Fibroblast of lung (primary cell): ENCODE data around the gene SLC22A14. TPM values are rescaled to one million over a fixed set of nuclear protein-coding genes. Genes with fewer than 3 reads are reported as not detected.

Source experiments
- DNase-seq, 2 donors: peaks; one replicate each; pipeline versions ENCODE4 v3.0.0 to v3.0.0-alpha.2; 2010; ENCODE audit warnings: low read depth in 2 of 2
- H2AFZ ChIP-seq: 2 replicates; pipeline ENCODE4 v1.5.1; 2012; ENCODE audit warnings: low read length, control low read depth, inconsistent platforms
- H3K27ac ChIP-seq: 2 replicates; pipeline ENCODE4 v1.5.1; 2011; ENCODE audit warnings: low read length, control low read depth; ENCODE audit not compliant: insufficient read depth
- H3K27me3 ChIP-seq: 2 replicates; pipeline ENCODE4 v1.5.1; 2011; ENCODE audit warnings: mild to moderate bottlenecking, low read length; ENCODE audit not compliant: control insufficient read depth, insufficient read depth
- H3K36me3 ChIP-seq: 2 replicates; pipeline ENCODE4 v1.5.1; 2011; ENCODE audit warnings: low read length; ENCODE audit not compliant: control insufficient read depth, insufficient read depth
- H3K4me1 ChIP-seq: 2 replicates; pipeline ENCODE4 v1.5.1; 2011; ENCODE audit warnings: low read length; ENCODE audit not compliant: control insufficient read depth, insufficient read depth; ENCODE audit errors: extremely low read depth
- H3K4me2 ChIP-seq: 2 replicates; pipeline ENCODE4 v1.5.1; 2011; ENCODE audit warnings: low read length, control low read depth; ENCODE audit not compliant: insufficient read depth; ENCODE audit errors: extremely low read depth
- H3K4me3 ChIP-seq, 4 experiments: fragments of 200-600 bp in 1 of 4; sonication (generic) in 1 of 4; replicated peaks in 1 of 4; 2 replicates each; pipeline ENCODE4 v1.5.1; 2011 to 2016; ENCODE audit warnings: low read length in 4 of 4, low read depth in 3 of 4, mild to moderate bottlenecking in 3 of 4, control low read depth in 2 of 4, inconsistent platforms in 1 of 4, mixed read lengths in 1 of 4; ENCODE audit not compliant: insufficient read depth in 1 of 4; ENCODE audit errors: control extremely low read depth in 1 of 4
- H3K79me2 ChIP-seq: 2 replicates; pipeline ENCODE4 v1.5.1; 2012; ENCODE audit warnings: mild to moderate bottlenecking, low read length, inconsistent platforms; ENCODE audit not compliant: control insufficient read depth, insufficient read depth
- H3K9ac ChIP-seq: 2 replicates; pipeline ENCODE4 v1.5.1; 2011; ENCODE audit warnings: mild to moderate bottlenecking, low read length, control low read depth; ENCODE audit not compliant: insufficient read depth
- H3K9me3 ChIP-seq: 2 replicates; pipeline ENCODE4 v1.5.1; 2012; ENCODE audit warnings: low read depth, low read length; ENCODE audit not compliant: control insufficient read depth, insufficient read depth
- H4K20me1 ChIP-seq: 2 replicates; pipeline ENCODE4 v1.5.1; 2011; ENCODE audit warnings: low read length; ENCODE audit not compliant: control insufficient read depth, insufficient read depth; ENCODE audit errors: extremely low read depth
- CTCF ChIP-seq, 2 donors: IDR thresholded peaks in 1 of 2; conservative IDR thresholded peaks in 1 of 2; 1 replicate in 1 of 2; 2 replicates in 1 of 2; pipeline ENCODE4 v1.5.1; 2011 to 2012; ENCODE audit warnings: low read length in 2 of 2, control low read depth in 1 of 2, inconsistent platforms in 1 of 2, low read depth in 1 of 2, mild to moderate bottlenecking in 1 of 2
- EZH2 ChIP-seq: IDR thresholded peaks from 2 replicates; pipeline ENCODE4 v1.5.1; 2012; ENCODE audit warnings: low read length, control low read depth, mild to moderate bottlenecking; ENCODE audit errors: missing control alignments
- polyA plus RNA-seq, 2 donors: library from polyadenylated mRNA; depleted of rRNA in 1 of 2; stranded (reverse) in 1 of 2; unstranded in 1 of 2; fragments of >200 nt; gene quantifications; 2 replicates each; pipeline ENCODE4 v1.2.1, GENCODE V29; 2011 to 2012; ENCODE audit warnings: missing spikeins in 1 of 2
- total RNA-seq: library from RNA; depleted of rRNA; stranded (reverse); fragments of >200 nt; gene quantifications from 2 replicates; pipeline ENCODE4 v1.2.1, GENCODE V29; 2014

The SLC22A14 gene
- total and polyA plus RNA-seq, 2 donors (not counting 1 experiment from before 2014, with no cell fraction given) = 0.17 TPM; not detected in 1

GRCh38 chr3:38257583-38257982, 24.5 kb upstream of the SLC22A14 start:
- no peak overlapping the region for H3K27ac ChIP-seq
- H3K4me3 ChIP-seq = no peak overlapping the region
- no peak overlapping the region for H2AFZ ChIP-seq
- TF ChIP-seq EZH2 (no peak), CTCF (conservative IDR thresholded peaks at IDR 0.05 in 1 of 2, IDR thresholded peaks at IDR 0.05 in 1 of 2; ENCODE audit: low read depth in 1 of 2, low read length in 2 of 2) (no peak)
- no peak overlapping the region for H3K4me2 ChIP-seq
- H3K36me3 ChIP-seq = peaks cover 3% of the 10 kb centered on the region
- no peaks in the 10 kb centered on the region for H3K9me3 ChIP-seq
- peak in 1 of 2 donors; percentile 72 for DNase-seq
- H3K9ac ChIP-seq = no peak overlapping the region
- no peaks in the 10 kb centered on the region for H3K27me3 ChIP-seq
- no peaks in the 10 kb centered on the region for H3K79me2 ChIP-seq
- no peaks in the 10 kb centered on the region for H4K20me1 ChIP-seq
- H3K4me1 ChIP-seq = no peaks in the 10 kb centered on the region

GRCh38 chr3:38260474-38260873, 21.6 kb upstream of the SLC22A14 start:
- no peak overlapping the region for H3K4me3 ChIP-seq
- no peak overlapping the region for H3K9ac ChIP-seq
- H3K36me3 ChIP-seq = no peaks in the 10 kb centered on the region
- no peaks in the 10 kb centered on the region for H4K20me1 ChIP-seq
- H3K9me3 ChIP-seq = no peaks in the 10 kb centered on the region
- TF ChIP-seq EZH2 (no peak), CTCF (conservative IDR thresholded peaks at IDR 0.05 in 1 of 2, IDR thresholded peaks at IDR 0.05 in 1 of 2; ENCODE audit: low read depth in 1 of 2, low read length in 2 of 2) (no peak)
- no peaks in the 10 kb centered on the region for H3K79me2 ChIP-seq
- H3K4me2 ChIP-seq = no peak overlapping the region
- H3K27me3 ChIP-seq = no peaks in the 10 kb centered on the region
- no peak overlapping the region for H3K27ac ChIP-seq
- H3K4me1 ChIP-seq = no peaks in the 10 kb centered on the region
- no peak for DNase-seq
- H2AFZ ChIP-seq = no peak overlapping the region

GRCh38 chr3:38264353-38264771, 17.7 kb upstream of the SLC22A14 start:
- Histone ChIP-seq H3K36me3 (no peaks in the 10 kb centered on the region), H3K4me3 (no peak overlapping the region), H3K4me2 (no peak overlapping the region), H2AFZ (no peak overlapping the region), H3K27me3 (no peaks in the 10 kb centered on the region), H3K9ac (no peak overlapping the region), H3K4me1 (no peaks in the 10 kb centered on the region), H3K9me3 (no peaks in the 10 kb centered on the region), H3K27ac (no peak overlapping the region), H3K79me2 (no peaks in the 10 kb centered on the region), H4K20me1 (no peaks in the 10 kb centered on the region)
- DNase-seq = no peak
- TF ChIP-seq EZH2 = no peak
